ENCODE results near the gene FHOD1. TPM values are rescaled to one million over a fixed set of nuclear protein-coding genes. Genes with fewer than 3 reads are reported as not detected.

Gene FHOD1
- total and polyA plus RNA-seq, 2 of the 13 experiments (the other 11 are each of a cell fraction or from before 2014, with no cell fraction given), result 20.0 to 20.8 TPM

DNA sequence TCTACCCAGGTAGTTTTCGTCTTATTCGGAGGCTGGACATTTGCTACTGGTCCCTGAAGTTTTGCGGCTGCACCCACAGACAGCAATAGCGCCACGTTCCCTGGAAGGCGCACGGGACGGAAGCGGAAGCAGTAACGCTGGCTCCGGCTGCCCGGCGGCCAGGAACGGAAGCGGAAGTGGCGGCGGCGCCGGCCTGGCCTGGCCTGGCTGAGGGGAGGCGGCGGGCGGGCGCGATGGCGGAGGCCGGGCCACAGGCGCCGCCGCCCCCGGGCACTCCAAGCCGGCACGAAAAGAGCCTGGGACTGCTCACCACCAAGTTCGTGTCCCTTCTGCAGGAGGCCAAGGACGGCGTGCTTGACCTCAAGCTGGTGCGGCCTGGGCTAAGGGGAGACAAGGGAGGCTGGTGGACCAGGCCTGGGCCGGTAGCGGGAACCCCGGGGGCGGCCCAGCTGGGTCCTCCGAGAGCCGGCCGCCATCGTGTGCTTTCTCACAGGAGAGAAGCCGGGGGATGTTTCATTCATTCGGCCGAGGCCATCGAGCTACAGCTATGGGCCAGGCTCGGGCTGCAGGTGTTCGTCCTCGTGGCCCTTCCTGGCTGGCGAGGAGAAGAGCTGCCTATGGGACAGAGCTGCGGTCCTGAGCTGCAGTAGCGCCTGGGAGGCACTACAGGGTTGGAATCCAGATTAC is 55.1 kb downstream of the FHOD1 start, which contains the start of gene E2F4 (continued):
- TF ChIP-seq, protein P1, sequence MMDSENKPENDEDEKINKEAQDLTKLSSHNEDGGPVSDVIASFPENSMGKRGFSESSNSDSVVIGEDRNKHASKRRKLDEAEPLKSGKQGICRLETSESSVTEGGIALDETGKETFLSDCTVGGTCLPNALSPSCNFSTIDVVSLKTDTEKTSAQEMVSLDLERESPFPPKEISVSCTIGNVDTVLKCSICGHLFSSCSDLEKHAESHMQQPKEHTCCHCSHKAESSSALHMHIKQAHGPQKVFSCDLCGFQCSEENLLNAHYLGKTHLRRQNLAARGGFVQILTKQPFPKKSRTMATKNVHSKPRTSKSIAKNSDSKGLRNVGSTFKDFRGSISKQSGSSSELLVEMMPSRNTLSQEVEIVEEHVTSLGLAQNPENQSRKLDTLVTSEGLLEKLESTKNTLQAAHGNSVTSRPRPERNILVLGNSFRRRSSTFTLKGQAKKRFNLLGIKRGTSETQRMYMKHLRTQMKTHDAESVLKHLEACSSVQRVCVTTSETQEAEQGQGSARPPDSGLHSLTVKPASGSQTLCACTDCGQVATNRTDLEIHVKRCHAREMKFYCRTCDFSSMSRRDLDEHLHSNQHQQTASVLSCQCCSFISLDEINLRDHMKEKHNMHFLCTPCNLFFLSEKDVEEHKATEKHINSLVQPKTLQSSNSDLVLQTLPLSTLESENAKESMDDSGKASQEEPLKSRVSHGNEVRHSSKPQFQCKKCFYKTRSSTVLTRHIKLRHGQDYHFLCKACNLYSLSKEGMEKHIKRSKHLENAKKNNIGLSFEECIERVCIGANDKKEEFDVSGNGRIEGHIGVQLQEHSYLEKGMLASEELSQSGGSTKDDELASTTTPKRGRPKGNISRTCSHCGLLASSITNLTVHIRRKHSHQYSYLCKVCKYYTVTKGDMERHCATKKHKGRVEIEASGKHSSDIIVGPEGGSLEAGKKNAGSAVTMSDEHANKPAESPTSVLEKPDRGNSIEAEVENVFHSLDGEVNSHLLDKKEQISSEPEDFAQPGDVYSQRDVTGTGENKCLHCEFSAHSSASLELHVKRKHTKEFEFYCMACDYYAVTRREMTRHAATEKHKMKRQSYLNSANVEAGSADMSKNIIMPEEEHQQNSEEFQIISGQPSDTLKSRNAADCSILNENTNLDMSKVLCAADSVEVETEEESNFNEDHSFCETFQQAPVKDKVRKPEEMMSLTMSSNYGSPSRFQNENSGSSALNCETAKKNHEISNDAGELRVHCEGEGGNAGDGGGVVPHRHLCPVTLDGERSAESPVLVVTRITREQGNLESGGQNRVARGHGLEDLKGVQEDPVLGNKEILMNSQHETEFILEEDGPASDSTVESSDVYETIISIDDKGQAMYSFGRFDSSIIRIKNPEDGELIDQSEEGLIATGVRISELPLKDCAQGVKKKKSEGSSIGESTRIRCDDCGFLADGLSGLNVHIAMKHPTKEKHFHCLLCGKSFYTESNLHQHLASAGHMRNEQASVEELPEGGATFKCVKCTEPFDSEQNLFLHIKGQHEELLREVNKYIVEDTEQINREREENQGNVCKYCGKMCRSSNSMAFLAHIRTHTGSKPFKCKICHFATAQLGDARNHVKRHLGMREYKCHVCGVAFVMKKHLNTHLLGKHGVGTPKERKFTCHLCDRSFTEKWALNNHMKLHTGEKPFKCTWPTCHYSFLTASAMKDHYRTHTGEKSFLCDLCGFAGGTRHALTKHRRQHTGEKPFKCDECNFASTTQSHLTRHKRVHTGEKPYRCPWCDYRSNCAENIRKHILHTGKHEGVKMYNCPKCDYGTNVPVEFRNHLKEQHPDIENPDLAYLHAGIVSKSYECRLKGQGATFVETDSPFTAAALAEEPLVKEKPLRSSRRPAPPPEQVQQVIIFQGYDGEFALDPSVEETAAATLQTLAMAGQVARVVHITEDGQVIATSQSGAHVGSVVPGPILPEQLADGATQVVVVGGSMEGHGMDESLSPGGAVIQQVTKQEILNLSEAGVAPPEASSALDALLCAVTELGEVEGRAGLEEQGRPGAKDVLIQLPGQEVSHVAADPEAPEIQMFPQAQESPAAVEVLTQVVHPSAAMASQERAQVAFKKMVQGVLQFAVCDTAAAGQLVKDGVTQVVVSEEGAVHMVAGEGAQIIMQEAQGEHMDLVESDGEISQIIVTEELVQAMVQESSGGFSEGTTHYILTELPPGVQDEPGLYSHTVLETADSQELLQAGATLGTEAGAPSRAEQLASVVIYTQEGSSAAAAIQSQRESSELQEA (CRISPR knock-in tag; IDR thresholded peaks at IDR 0.05; ENCODE audit: not compliant biosample characterization), result no peak
- TF ChIP-seq, protein P2, sequence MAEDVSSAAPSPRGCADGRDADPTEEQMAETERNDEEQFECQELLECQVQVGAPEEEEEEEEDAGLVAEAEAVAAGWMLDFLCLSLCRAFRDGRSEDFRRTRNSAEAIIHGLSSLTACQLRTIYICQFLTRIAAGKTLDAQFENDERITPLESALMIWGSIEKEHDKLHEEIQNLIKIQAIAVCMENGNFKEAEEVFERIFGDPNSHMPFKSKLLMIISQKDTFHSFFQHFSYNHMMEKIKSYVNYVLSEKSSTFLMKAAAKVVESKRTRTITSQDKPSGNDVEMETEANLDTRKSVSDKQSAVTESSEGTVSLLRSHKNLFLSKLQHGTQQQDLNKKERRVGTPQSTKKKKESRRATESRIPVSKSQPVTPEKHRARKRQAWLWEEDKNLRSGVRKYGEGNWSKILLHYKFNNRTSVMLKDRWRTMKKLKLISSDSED (CRISPR knock-in tag; IDR thresholded peaks at IDR 0.05), result peak; percentile 80
- TF ChIP-seq, protein P3, sequence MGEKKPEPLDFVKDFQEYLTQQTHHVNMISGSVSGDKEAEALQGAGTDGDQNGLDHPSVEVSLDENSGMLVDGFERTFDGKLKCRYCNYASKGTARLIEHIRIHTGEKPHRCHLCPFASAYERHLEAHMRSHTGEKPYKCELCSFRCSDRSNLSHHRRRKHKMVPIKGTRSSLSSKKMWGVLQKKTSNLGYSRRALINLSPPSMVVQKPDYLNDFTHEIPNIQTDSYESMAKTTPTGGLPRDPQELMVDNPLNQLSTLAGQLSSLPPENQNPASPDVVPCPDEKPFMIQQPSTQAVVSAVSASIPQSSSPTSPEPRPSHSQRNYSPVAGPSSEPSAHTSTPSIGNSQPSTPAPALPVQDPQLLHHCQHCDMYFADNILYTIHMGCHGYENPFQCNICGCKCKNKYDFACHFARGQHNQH (CRISPR knock-in tag; IDR thresholded peaks at IDR 0.05), result peak; percentile 76
- TF ChIP-seq ZNF232 (CRISPR knock-in tag; IDR thresholded peaks at IDR 0.05; ENCODE audit: borderline replicate concordance), result 0 out of 2 replicates have a peak, but pooled peaks have one; percentile 14
- TF ChIP-seq CREB1 (IDR thresholded peaks at IDR 0.05), result 0 out of 2 replicates have a peak, but pooled peaks have one; percentile 46
- no peak for TF ChIP-seq CREB1 (CRISPR knock-in tag; IDR thresholded peaks at IDR 0.05)
- TF ChIP-seq U2AF1 (optimal IDR thresholded peaks at IDR 0.05; ENCODE audit: low read depth, low read length), result no peak
- TF ChIP-seq IKZF1 (IDR thresholded peaks at IDR 0.05), result no peak
- no peak for TF ChIP-seq ZNF7 (CRISPR knock-in tag; IDR thresholded peaks at IDR 0.05)
- TF ChIP-seq KDM4B (CRISPR knock-in tag; IDR thresholded peaks at IDR 0.05), result no peak
- TF ChIP-seq ZNF235 (CRISPR knock-in tag; IDR thresholded peaks at IDR 0.05; ENCODE audit: borderline replicate concordance), result peak; percentile 91; the same call in 1 of the 2 replicates
- TF ChIP-seq, protein P4, sequence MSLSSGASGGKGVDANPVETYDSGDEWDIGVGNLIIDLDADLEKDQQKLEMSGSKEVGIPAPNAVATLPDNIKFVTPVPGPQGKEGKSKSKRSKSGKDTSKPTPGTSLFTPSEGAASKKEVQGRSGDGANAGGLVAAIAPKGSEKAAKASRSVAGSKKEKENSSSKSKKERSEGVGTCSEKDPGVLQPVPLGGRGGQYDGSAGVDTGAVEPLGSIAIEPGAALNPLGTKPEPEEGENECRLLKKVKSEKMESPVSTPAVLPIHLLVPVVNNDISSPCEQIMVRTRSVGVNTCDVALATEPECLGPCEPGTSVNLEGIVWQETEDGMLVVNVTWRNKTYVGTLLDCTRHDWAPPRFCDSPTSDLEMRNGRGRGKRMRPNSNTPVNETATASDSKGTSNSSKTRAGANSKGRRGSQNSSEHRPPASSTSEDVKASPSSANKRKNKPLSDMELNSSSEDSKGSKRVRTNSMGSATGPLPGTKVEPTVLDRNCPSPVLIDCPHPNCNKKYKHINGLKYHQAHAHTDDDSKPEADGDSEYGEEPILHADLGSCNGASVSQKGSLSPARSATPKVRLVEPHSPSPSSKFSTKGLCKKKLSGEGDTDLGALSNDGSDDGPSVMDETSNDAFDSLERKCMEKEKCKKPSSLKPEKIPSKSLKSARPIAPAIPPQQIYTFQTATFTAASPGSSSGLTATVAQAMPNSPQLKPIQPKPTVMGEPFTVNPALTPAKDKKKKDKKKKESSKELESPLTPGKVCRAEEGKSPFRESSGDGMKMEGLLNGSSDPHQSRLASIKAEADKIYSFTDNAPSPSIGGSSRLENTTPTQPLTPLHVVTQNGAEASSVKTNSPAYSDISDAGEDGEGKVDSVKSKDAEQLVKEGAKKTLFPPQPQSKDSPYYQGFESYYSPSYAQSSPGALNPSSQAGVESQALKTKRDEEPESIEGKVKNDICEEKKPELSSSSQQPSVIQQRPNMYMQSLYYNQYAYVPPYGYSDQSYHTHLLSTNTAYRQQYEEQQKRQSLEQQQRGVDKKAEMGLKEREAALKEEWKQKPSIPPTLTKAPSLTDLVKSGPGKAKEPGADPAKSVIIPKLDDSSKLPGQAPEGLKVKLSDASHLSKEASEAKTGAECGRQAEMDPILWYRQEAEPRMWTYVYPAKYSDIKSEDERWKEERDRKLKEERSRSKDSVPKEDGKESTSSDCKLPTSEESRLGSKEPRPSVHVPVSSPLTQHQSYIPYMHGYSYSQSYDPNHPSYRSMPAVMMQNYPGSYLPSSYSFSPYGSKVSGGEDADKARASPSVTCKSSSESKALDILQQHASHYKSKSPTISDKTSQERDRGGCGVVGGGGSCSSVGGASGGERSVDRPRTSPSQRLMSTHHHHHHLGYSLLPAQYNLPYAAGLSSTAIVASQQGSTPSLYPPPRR (CRISPR knock-in tag; IDR thresholded peaks at IDR 0.05; ENCODE audit: borderline replicate concordance), result no peak
- TF ChIP-seq ZNF501 (CRISPR knock-in tag; IDR thresholded peaks at IDR 0.05), result peak; percentile 59; the same call in 1 of the 2 replicates
- peak; percentile 81 for TF ChIP-seq KMT2A (CRISPR knock-in tag; IDR thresholded peaks at IDR 0.05)
